Small intestine (tissue), 7 donors: ENCODE measurements around the gene KIF18A. TPM values are rescaled to one million over a fixed set of nuclear protein-coding genes. Genes with fewer than 3 reads are reported as not detected.
A peak's percentile ranks its signal among the peaks of the same experiment; 100 is the strongest.

ENCODE experiments used
- DNase-seq, 2 donors: peaks; one replicate each; pipeline versions ENCODE4 v3.0.0 to v3.0.0-alpha.2; 2013
- FAIRE-seq: peaks from 2 replicates; lab custom pipeline; 2012; peaks lifted over from hg19 to GRCh38; lab: Jason Lieb, UNC
- H3K27ac ChIP-seq, 3 donors: one replicate each; pipeline ENCODE4 v1.5.1; 2013; ENCODE audit warnings: low read length in 2 of 3, mild to moderate bottlenecking in 2 of 3, control low read depth in 1 of 3, inconsistent platforms in 1 of 3, low read depth in 1 of 3, moderate library complexity in 1 of 3
- H3K27me3 ChIP-seq, 3 donors: one replicate each; pipeline ENCODE4 v1.6.1; 2013; ENCODE audit warnings: low read length in 3 of 3, inconsistent platforms in 1 of 3; ENCODE audit not compliant: control insufficient read depth in 3 of 3, insufficient read depth in 3 of 3
- H3K36me3 ChIP-seq, 3 donors: one replicate each; pipeline ENCODE4 v1.6.1; 2013; ENCODE audit warnings: low read length in 3 of 3, inconsistent platforms in 1 of 3, low read depth in 1 of 3, mild to moderate bottlenecking in 1 of 3, moderate library complexity in 1 of 3; ENCODE audit not compliant: control insufficient read depth in 3 of 3, insufficient read depth in 2 of 3
- H3K4me1 ChIP-seq, 3 donors: one replicate each; pipeline ENCODE4 v1.6.1; 2013; ENCODE audit warnings: low read length in 2 of 3, inconsistent platforms in 1 of 3, low read depth in 1 of 3, mild to moderate bottlenecking in 1 of 3, moderate library complexity in 1 of 3; ENCODE audit not compliant: control insufficient read depth in 3 of 3, insufficient read depth in 2 of 3
- H3K4me3 ChIP-seq, 3 donors: one replicate each; pipeline ENCODE4 v1.5.1; 2013; ENCODE audit warnings: low read length in 3 of 3, control low read depth in 1 of 3, inconsistent platforms in 1 of 3, low read depth in 1 of 3, mild to moderate bottlenecking in 1 of 3, moderate library complexity in 1 of 3
- H3K9me3 ChIP-seq, 2 donors: one replicate each; pipeline ENCODE4 v1.6.1; 2013; ENCODE audit warnings: low read depth in 1 of 2, low read length in 1 of 2; ENCODE audit not compliant: control insufficient read depth in 2 of 2, insufficient read depth in 1 of 2
- WGBS, 3 donors: extraction: QIAGEN DNeasy Blood & Tissue Kit; methylation state at CpG; one replicate each; pipeline ENCODE4 v1.1.7; 2013; 5-methylcytosine and 5-hydroxymethylcytosine counted together
- polyA plus RNA-seq, 4 donors: library from polyadenylated mRNA; stranded (reverse) in 3 of 4; unstranded in 1 of 4; fragments of 200-250 nt in 3 of 4; fragments of 120-200 nt in 1 of 4; gene quantifications; one replicate each; pipeline versions ENCODE4 v1.2.1 to v1.2.3, GENCODE V29; 2013
- donor health status: healthy with polysubstance abuse.
- donor health status: control.
- donor health status: control.
- donor health status: Bipolar disorder and iron deficiency.
- donor health status: healthy.

Gene KIF18A
- polyA plus RNA-seq, 4 donors = 0.22 to 5.5 (median 3.9) TPM; not detected in 1

- no peak for DNase-seq
- Histone ChIP-seq H3K27me3 (no peaks in the 10 kb centered on the region), H3K4me1 (no peaks in the 10 kb centered on the region), H3K27ac (no peak overlapping the region), H3K36me3 (no peaks in the 10 kb centered on the region), H3K9me3 (no peaks in the 10 kb centered on the region), H3K4me3 (no peak overlapping the region)
- 62 to 97% (median 86%) methylated on average over 1 of the region's 1 CpG for WGBS, 3 donors
- FAIRE-seq = no peak
Measured at GRCh38 chr11:28009996-28010395, 98.0 kb downstream of the KIF18A start.

- FAIRE-seq (no peak), DNase-seq (no peak)
- no peak overlapping the region for H3K27ac ChIP-seq
- no peaks in the 10 kb centered on the region for H3K9me3 ChIP-seq
- H3K4me3 ChIP-seq = no peak overlapping the region
- H3K4me1 ChIP-seq = no peaks in the 10 kb centered on the region
- H3K27me3 ChIP-seq = no peaks in the 10 kb centered on the region
- no peaks in the 10 kb centered on the region for H3K36me3 ChIP-seq
Measured at GRCh38 chr11:28009388-28009787, 98.6 kb downstream of the KIF18A start.

- Histone ChIP-seq H3K27ac (no peak overlapping the region), H3K9me3 (peaks cover 0 to 27% of the 10 kb centered on the region in 2 donors), H3K36me3 (peaks cover 0 to 6% (median 0%) of the 10 kb centered on the region in 3 donors), H3K4me3 (no peak overlapping the region), H3K27me3 (no peaks in the 10 kb centered on the region), H3K4me1 (no peaks in the 10 kb centered on the region)
- DNase-seq (no peak), FAIRE-seq (peak; percentile 71)
Measured at GRCh38 chr11:28003615-28004014, 104.3 kb downstream of the KIF18A start.

- Histone ChIP-seq H3K4me3 (no peak overlapping the region), H3K36me3 (peaks cover 0 to 6% (median 0%) of the 10 kb centered on the region in 3 donors), H3K4me1 (no peaks in the 10 kb centered on the region), H3K27me3 (no peaks in the 10 kb centered on the region), H3K27ac (no peak overlapping the region), H3K9me3 (peaks cover 0 to 28% of the 10 kb centered on the region in 2 donors)
- FAIRE-seq = no peak
- DNase-seq = no peak
Measured at GRCh38 chr11:27998552-27998951, 109.4 kb downstream of the KIF18A start.

- peaks cover 0 to 5% (median 0%) of the 10 kb centered on the region in 3 donors for H3K36me3 ChIP-seq
- 91 to 97% (median 93%) methylated on average over 2 of the region's 2 CpGs for WGBS, 3 donors
- FAIRE-seq (no peak), DNase-seq (no peak)
- no peaks in the 10 kb centered on the region for H3K4me1 ChIP-seq
- H3K27me3 ChIP-seq = no peaks in the 10 kb centered on the region
- H3K4me3 ChIP-seq = no peak overlapping the region
- peaks cover 0 to 20% of the 10 kb centered on the region in 2 donors for H3K9me3 ChIP-seq
- H3K27ac ChIP-seq = no peak overlapping the region
Measured at GRCh38 chr11:27997344-27997743, 110.6 kb downstream of the KIF18A start.

- WGBS, 3 donors = 73 to 95% (median 86%) methylated on average over 2 of the region's 2 CpGs
- Histone ChIP-seq H3K27me3 (no peaks in the 10 kb centered on the region), H3K4me1 (no peaks in the 10 kb centered on the region), H3K36me3 (no peaks in the 10 kb centered on the region), H3K9me3 (peaks cover 0 to 8% of the 10 kb centered on the region in 2 donors), H3K4me3 (no peak overlapping the region), H3K27ac (no peak overlapping the region)
- FAIRE-seq (no peak), DNase-seq (no peak)
Measured at GRCh38 chr11:27996066-27996465, 111.9 kb downstream of the KIF18A start.

GRCh38 chr11:27995083-27995482 lies 112.9 kb downstream of the KIF18A start:
- H3K4me3 ChIP-seq = no peak overlapping the region
- no peaks in the 10 kb centered on the region for H3K4me1 ChIP-seq
- no peaks in the 10 kb centered on the region for H3K36me3 ChIP-seq
- H3K9me3 ChIP-seq = peaks cover 0 to 6% of the 10 kb centered on the region in 2 donors
- H3K27me3 ChIP-seq = no peaks in the 10 kb centered on the region
- FAIRE-seq = no peak
- no peak overlapping the region for H3K27ac ChIP-seq
- no peak for DNase-seq
- 68 to 86% (median 82%) methylated on average over 3 of the region's 3 CpGs for whole genome bisulfite sequencing, 3 donors

GRCh38 chr11:27991736-27992135 lies 116.2 kb downstream of the KIF18A start:
- WGBS, 3 donors = 63 to 85% (median 65%) methylated on average over 1 of the region's 1 CpG
- no peak for DNase-seq
- H3K27ac ChIP-seq = no peak overlapping the region
- no peak for FAIRE-seq
- H3K9me3 ChIP-seq = no peaks in the 10 kb centered on the region
- no peaks in the 10 kb centered on the region for H3K36me3 ChIP-seq
- no peak overlapping the region for H3K4me3 ChIP-seq
- no peaks in the 10 kb centered on the region for H3K4me1 ChIP-seq
- no peaks in the 10 kb centered on the region for H3K27me3 ChIP-seq

- WGBS, 3 donors = 75 to 88% (median 85%) methylated on average over 2 of the region's 2 CpGs
- no peak for DNase-seq
- no peak for FAIRE-seq
- Histone ChIP-seq H3K27ac (no peak overlapping the region), H3K27me3 (no peaks in the 10 kb centered on the region), H3K4me1 (no peaks in the 10 kb centered on the region), H3K36me3 (no peaks in the 10 kb centered on the region), H3K9me3 (no peaks in the 10 kb centered on the region), H3K4me3 (no peak overlapping the region)
Measured at GRCh38 chr11:27977527-27977926, 130.4 kb downstream of the KIF18A start.
